Anterior cingulate cortex (tissue), 58 donors: Measurements from ENCODE around the gene PEAK1.
"Not testable (repeated sequence)": the region's sequence is repeated elsewhere in the genome, so short reads cannot be mapped to it uniquely, and the experiment has no call there.

ENCODE experiments used
- DNase-seq, 58 donors: peaks; one replicate each; lab custom pipeline; 2025; lab: John Stamatoyannopoulos, UW

The PEAK1 gene

GRCh38 chr15:77409259-77410156 lies 10.4 kb downstream of the PEAK1 start:
- DNase-seq, result no peak

GRCh38 chr15:77406846-77407245 lies 13.1 kb downstream of the PEAK1 start:
- DNase-seq, result no peak

- not testable (repeated sequence) for DNase-seq
These were observed 13.6 kb downstream of the PEAK1 start for GRCh38 chr15:77406173-77406759.

- DNase-seq, result no peak
These were observed 17.0 kb downstream of the PEAK1 start for GRCh38 chr15:77402740-77403379.

- no peak for DNase-seq
These were observed 19.6 kb downstream of the PEAK1 start for GRCh38 chr15:77400258-77400657.

GRCh38 chr15:77398927-77399326 lies 21.0 kb downstream of the PEAK1 start:
- no peak for DNase-seq

- no peak for DNase-seq
These were observed 23.2 kb downstream of the PEAK1 start for GRCh38 chr15:77396692-77397091.

- DNase-seq, result no peak
These were observed 24.7 kb downstream of the PEAK1 start for GRCh38 chr15:77395013-77395774.

- no peak for DNase-seq
These were observed 26.4 kb downstream of the PEAK1 start for GRCh38 chr15:77393471-77393840.

GRCh38 chr15:77392762-77393470 lies 27.0 kb downstream of the PEAK1 start:
- DNase-seq, result no peak

- no peak for DNase-seq
These were observed 28.4 kb downstream of the PEAK1 start for GRCh38 chr15:77391372-77391951.

GRCh38 chr15:77387365-77388105 lies 32.4 kb downstream of the PEAK1 start:
- no peak for DNase-seq

GRCh38 chr15:77386626-77387025 lies 33.3 kb downstream of the PEAK1 start:
- no peak for DNase-seq

GRCh38 chr15:77384589-77385359 lies 35.1 kb downstream of the PEAK1 start:
- no peak for DNase-seq

- no peak for DNase-seq
These were observed 35.8 kb downstream of the PEAK1 start for GRCh38 chr15:77384086-77384485.

GRCh38 chr15:77380033-77380432 lies 39.9 kb downstream of the PEAK1 start:
- no peak for DNase-seq

- no peak for DNase-seq
These were observed 43.1 kb downstream of the PEAK1 start for GRCh38 chr15:77376770-77377169.

GRCh38 chr15:77375133-77375532 lies 44.8 kb downstream of the PEAK1 start:
- DNase-seq, result no peak
